Measurements from ENCODE around the gene AMZ1.

AMZ1 gene

DNA sequence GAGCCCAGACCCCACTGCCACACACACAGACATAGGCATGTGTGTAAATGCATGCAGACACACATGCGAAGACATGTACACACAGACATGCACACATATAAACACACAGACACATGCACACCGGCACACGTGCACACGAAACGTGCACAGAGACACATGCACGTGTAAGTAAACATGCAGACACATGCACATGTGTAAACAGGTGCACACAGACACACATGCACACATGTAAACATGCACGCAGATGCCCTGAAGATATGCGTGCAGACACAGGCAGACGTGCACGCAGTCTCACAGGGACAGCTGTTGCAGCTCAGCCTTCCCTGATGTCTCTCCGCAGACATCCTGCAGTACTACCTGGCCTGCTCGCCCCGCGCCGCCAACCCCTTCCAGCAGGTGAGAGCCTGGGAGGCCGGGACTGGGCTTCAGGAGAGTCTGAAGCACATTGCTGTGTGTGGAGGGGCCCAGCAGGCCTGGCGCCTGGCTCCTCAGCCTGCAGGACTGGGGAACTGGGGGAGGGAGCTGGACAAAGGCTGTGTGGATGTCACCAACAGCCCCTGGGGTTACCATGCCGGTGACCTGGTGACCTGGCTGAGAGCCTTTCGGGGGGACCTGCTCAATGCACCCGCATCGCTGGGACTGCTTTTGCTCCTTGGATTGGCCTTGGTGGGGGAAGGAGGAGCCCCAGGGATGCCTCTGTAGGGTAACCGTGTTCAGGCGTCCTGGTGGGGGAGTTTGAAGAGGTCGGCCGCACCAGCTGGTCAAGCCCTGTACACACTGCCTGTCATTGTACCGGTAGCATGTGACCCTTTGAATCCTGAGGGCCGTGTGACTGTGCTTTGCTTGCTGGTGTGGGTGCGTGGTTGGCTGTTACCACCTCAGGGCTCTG, 35.9 kb upstream of the AMZ1 start:
- no peak for DNase-seq

DNA sequence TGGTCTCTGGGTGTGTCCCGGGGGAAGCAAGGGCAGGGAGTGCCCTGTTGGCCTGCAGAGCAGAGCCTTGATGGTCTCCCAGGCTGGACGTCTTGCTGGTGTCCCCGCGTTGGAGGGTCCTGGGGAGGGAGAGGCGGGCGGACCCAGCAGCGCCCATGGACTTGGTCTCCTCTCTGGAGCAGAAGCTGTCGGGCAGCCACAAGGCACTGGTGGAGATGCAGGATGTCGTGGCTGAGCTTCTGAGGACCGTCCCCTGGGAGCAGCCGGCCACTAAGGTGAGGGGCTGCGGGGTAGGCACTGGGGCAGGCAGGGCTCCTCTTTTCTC, 35.3 kb upstream of the AMZ1 start:
- DNase-seq: no peak

DNA sequence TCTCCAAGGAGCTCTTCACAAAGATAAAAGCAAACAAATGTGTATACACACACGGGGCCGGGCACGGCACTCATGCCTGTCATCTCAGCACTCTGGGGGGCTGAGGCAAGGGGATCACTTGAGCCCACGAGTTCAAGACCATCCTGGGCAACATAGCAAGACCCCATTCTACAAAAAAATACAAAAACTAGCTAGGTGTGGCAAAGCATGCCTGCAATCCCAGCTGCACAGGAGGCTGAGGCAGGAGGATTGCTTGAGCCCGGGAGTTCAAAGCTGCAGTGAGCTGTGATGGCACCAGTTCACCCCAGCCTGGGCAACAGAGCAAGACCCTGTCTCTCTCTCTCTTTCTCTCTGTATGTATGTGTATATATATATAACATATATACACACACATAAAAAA, 33.9 kb upstream of the AMZ1 start:
- no peak for DNase-seq

DNA sequence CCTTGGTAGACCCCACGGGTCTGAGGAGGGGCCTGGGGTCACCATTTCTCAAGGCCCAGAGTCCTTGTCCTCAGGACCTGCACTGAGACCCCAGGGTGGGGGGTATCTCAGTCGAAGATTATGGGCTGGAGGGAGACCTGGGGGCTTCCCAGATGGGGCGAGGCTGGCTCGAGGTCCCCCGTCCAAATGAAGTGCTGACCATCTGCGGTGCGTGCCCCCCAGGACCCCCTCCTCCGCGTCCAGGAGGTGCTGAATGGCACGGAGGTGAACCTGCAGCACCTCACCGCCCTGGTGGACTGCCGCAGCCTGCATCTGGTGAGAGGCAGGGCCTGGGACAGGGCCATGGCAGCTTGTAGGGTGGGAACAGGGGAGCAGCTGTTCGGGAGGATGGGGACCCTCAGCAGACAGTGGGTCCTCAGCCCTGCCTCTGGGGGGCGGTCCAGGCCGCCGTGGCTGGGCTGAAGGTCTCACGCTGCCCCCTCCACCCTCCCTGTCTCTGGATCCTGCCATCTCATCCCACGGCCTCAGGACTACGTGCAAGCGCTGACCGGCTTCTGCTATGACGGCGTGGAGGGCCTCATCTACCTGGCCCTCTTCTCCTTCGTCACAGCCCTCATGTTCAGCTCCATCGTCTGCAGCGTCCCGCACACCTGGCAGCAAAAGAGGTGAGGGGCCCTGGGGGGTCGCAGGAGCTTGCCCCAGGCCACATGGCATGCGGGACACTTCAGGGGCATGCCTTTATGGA, 32.0 kb upstream of the AMZ1 start:
- DNase-seq: no peak

DNA sequence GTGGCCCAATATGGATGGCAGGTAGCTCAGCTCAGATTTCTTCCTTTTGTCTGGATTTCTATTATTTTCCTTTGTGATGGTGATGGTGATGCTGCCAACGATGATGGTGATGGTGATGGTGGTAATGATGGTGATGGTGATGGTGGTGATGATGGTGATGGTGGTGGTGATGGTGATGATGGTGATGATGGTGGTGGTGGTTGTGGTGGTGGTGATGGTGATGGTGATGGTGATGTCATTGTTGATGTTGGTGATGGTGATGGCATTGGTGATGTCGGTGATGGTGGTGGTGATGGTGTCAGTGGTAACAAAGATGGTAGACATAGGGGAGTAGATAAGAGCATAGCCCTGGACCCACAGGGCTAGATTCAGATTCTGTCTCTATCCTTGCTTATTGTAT, 30.8 kb upstream of the AMZ1 start:
- DNase-seq: no peak

DNA sequence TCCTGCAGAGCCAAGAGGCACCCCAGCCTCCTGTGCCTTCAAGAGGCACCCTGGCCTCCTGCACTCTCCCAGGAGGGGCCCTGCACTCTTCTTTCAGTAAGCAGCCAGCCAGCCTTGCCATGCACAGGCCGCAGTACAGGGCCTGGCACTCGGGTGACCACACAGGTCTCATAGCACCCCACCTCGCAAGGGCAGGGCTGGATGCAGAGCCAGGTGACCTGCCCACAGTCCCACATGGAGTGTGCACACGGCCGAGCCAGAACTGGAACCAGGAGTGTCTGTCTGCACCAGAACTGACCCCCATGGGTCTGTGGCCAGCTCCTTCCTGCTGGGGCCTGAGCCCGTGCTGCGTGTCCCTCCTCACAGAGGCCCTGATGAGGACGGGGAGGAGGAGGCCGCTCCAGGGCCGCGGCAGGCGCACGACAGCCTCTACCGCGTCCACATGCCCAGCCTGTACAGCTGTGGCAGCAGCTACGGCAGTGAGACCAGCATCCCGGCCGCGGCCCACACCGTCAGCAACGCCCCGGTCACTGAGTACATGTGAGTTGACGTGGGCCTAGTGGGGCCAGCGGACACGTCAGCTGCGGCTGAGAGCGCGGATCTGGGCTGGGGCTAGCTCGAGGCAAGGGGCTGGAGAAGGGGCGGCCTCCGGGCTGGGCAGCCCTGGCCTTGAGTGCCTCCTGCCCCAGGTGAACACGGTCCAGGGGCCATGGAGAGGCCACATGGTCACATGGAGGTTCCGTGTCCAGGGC, 29.9 kb upstream of the AMZ1 start:
- no peak for DNase-seq

DNA sequence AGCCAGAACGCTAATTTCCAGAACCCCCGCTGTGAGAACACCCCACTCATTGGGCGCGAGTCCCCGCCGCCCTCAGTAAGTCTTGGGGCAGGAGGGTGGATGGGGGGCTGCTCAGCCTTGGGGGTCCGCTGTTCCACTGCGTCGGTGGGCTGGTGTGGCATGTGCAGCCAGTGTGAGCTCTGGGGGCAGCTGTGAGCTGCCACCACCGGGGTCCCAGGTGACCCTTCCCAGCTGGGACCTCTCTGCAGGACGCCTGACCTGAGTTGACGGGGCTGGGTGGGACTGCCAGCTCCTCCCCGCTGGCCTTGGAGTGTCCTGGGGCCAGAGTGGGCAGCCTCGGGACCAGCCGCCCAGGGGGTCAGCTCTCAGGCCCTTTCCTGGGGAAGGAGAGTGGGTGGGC, 29.1 kb upstream of the AMZ1 start:
- DNase-seq: no peak

DNA sequence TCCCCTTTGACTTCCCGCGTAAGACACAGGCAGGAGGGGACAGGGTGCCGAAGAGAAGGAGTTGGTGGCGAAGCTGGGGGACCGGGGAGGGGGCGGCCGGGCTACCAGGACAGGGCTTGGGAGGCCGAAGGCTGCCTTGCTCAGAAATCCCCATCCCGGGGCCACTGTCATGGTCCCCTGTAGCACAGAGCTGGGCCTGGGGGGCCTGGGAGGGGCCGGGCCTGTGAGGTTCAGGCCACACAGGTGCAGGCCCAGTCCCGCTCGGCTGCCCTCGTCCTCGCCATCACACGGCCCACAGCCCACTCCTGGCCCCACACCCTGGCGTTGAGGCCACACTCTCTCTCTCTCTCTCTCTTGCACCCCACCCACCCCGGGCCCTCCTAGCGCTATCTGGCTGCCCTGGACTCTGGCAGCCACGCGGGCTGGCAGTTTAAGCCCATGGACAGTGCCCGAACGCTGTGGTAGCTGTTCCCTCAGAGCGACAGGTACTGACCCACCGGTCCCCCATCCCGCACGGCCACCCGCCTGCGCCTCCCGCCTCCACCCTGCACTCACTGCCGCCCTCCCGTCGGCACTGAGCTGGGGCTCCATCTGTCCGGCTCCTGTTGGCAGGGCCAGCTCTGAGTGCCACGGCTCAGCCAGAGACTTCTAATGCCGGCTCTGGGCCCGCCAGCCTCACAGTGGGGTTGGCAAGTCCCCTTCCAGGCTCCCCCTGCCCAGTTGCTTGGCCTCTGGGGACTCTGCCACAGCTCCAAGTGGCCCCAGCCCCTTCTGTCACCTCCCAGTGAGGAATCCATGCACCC, 28.2 kb upstream of the AMZ1 start:
- DNase-seq: no peak

DNA sequence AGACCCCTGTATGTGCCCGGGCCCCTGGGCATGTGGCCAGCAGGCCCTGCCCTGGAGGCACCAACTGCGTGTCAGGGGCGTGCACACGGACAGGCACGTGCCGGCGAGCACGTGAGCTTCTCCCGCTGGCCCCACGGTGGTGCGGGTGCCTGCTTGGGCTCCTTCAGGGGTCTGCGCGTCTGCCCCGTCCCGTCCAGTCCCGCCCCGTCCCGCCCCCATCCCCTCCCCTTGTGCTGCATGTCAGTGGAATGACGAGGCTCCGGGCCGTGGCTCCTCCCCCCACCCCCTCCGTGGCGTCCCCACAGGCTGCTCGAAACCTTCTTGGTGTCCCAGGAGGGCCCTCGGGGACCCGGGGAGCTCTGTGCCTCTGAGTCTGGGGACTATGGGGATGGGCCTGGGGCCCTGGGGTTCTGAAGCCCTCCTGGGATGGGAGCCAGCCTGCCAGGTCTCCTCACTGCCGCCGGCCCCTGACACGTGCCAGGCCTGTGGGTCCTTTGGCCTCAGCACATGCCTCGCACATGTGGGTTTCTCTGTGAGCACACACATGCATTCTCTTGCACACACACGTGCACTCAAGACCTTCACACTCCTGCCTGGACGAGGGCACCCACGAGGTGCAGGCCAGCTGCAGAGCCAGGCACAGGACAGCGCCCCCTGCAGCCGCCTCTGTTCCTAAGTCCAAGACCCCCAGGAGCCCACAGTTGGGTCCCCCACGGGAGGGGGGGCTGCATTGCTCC, 27.5 kb upstream of the AMZ1 start:
- DNase-seq: no peak

DNA sequence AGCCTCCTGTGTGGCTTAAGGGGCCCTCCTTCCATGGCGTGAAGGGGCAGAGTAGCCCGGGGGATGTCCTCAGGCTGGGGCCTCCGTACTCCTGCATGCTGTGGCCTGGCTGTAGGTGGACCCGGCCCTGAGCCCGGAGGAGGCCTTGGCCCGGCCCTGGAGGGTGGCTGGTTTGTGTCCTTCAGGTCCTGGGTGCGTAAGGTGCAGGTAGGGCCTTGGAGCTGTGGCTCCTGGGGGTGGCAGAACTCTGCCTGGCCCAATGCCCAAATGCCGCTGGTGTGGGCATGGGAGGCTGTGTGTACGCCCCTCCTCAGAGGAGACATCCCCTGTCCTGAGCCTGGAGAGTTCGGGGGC, 26.9 kb upstream of the AMZ1 start:
- DNase-seq: no peak

DNA sequence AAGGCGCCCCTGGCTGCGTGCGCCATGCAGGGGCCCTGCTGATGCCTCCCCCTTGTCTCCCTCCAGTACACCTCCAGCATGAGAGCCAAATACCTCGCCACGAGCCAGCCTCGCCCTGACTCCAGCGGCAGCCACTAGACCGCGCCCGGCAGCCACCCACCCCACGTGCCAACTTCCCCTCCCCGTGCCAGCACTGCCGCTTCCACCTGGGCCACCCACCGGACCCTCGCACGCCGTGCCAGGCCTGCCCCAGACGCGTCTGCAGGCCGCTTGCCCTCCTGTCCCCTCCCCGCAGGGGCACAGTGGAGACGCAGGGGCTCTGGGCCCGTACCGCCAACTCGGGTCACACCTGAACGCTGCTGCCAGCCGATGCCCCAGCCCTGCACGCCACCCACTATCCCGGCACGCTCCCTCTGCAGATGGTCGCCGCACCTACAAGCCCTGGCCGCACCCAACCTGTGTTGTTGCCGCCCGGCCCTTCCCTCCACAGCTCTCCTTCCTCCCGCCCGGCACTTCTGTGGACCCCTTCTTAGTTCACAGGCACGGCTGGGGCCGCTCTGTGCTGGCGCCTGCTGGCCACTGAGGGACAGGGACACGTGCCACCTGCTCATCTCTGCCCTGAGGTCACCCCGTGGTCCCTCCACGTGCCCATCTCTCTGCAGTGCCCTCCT, 26.3 kb upstream of the AMZ1 start:
- no peak for DNase-seq

DNA sequence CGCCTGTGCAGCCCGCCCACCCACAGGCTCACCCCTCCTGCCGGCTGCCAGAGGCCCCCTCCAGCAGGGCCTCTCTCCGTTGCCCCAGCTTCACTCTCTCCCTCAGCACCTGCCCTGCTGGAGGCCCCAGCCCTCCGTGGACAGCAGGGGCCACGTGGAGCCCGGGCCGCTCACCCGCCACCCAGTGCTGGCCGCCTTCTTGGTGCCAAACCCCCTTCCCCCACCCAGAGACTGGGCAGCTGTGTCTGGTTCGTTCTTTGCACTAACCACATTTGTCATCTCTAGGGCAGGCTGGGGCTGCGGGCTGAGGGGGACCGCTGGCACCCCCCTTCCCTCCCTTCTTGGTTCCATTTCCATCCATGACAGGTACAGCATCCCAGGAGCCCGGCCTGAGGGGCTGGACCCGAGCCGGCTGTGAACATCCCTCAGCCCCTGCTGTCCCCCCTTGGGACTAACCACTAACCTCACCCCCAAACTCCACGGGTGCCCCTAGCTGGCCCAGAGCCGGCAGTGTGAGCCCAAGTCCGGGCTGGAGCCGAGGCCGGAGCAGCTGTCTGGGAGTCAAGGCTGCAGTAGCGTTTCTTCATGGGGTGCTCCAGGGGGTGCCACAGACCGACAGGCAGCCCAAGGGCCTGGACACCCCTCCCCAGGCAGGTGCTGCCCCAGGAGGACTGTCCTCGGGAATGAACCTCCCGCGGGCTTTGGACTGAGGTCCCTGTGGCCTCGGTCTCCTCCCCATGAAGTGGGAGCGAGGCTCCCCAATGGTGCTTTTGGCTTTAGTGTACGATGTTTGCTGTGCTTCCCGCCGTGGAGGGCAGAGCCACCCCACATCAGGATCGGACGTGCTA, 25.5 kb upstream of the AMZ1 start:
- DNase-seq: no peak

DNA sequence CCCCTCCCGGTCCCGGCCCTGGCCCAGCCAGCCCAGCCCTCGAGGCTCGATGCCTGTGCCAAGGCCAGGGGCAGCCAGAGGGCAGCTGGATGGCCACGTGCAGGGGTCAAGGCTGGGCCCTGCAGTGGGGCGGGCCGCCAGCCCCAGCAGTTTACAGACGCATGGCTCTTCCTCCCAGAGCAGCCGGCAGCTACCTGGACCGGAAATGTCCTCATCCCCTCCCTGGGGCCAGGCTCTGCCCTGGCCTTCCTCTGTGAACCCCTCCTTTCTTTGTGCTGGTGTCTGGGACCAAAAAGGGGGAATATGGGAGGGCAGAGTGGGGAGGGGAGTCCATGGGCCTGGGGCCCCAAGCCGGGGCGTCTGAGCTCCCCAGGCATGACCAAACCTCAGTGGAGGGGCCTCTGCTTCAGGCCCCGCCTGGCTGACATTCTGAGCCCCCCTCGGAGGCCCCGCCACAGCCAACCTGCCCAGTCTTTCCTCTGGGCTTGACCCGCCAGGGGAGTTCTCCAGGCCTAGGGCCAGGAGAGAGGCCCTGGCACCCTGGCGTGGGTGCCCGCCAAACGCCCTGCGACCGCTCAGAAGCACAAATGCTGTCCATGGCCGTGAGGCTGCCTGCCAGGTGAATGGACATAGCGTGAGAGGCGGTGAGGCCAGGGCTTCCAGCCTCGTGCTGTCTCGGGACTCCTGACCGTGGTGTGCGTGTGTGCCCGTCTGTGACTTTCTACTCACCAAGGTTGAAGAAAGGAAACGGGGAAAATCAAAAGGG, 24.7 kb upstream of the AMZ1 start:
- no peak for DNase-seq

DNA sequence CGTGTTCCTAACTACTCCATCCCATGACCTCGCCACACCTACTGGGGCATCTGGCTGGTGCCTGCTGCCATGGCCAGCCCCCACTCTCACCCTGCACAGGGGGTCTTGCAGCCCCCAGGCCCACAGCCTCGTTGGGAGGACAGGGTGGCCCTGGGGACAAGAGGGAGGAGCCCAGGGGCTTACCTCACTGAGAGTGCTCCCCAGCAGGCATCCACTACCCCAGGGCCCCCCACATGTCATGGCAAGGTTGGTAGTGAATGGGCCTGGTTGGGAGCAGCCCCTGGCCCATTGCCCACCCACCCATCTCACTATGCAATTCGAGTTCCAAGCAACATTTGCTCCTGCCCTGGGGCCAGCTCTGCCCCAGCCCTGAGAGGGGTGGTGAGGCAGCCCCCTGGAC, 24.0 kb upstream of the AMZ1 start:
- no peak for DNase-seq

DNA sequence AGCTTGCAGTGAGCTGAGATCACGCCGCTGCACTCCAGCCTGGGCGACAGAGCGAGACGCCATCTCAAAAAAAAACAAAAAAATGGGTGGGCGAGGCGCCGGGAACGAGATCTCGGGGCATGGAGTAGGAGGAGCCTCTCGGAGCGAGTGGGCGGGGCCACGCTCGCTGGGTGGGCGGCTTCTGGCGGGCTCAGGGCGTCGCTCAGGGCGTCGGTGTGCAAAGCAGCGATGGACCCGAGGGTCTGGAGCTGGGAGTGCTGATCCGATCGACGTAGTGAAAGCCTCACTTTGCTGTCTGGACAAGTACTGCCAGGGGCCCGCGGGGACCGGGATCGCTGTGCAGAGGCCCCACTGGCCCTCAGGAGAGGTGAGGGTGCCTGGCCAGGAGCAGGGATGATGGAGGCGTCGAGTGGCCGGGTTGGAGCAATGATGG, 22.6 kb upstream of the AMZ1 start:
- no peak for DNase-seq

DNA sequence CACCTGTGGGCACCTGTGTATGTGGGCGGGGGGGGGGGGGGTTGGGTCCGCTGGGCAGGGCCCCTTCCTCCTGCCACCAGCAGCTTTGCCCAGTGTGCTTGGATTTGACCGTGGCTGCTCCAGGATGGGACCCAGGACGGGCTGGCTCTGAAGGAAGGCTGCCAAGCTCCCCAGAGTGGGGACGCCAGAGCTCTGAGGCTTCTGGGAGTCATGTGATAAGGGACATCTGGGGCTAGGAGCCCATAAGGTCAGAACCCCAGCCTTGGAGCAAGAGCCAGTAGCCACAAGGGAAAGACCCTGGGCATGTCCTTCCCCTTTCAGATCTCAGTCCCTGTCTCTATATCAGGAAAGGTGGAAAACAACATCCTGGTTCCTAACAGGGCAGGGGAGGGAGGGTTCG, 21.8 kb upstream of the AMZ1 start:
- DNase-seq: no peak

DNA sequence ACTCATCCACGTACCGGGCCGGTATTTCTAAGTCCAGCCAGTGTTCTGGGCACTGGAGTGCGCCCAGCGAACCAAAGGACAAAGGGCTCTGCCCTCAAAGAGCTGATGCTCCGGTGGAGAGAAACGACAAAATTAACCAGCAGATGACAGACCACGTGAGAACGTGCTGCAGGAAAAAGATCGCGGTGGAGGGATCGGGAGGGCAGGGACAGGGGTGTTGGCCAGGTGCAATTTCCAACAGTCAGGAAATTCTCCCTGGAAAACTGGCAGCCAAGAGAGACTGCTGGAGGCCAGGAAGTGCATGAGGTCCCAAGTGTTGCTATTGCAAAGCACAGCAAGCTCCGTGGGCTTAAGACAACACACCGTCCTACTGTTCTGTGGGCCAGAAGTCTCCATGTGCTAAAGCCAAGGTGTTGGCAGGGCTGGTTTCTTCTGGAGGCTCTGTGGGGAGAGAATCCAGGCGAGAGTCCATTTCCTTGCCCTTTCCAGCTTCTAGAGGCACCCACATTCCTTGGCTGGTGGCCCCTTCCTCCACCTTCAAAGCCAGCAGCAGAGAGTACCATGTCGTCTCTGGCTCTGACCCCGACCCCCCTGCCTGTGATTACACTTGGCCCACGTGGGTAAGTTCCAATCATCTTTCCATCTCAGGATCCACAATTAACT, 21.3 kb upstream of the AMZ1 start:
- no peak for DNase-seq

DNA sequence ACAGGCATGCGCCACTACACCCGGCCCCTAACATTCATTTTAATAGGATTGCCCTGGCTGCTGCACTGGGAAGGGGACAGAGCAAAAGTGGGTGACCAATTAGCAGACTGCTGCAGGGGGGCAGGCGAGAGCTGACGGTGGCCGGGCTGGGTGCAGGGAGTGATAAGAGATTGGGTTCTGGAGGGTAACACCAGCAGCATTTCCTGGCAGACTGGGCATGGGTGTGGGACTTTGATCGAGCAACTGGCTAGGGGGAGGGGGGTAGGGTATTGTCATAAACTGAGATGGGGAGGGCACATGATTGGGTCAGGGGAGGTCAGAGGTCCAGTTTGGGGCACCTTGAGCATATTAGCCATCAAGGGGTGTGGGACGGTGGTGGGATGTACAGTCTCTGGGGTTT, 20.2 kb upstream of the AMZ1 start:
- no peak for DNase-seq

DNA sequence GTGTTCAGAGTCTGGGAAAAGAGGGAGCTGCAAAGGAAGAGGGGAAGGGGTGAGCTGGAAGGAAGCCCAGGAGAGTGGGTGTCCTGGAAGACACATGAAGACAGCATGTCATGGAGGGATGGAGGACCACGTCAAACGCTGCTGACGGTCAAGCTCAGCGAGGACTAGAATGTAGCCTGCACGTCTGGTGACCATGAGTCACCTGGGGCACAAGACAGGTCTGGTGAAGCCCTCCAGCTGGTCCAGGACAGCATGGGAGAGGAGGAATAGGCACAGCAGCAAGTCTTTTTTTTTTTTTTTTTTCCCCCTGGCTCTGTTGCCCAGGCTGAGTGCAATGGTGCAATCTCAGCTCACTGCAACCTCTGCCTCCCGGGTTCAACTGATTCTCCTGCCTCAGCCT, 19.6 kb upstream of the AMZ1 start:
- no peak for DNase-seq
